Body of pancreas (tissue), 4 donors: ENCODE measurements around the gene IMMP1L.

ENCODE experiments used
- POLR2A ChIP-seq, 3 donors: fragments of 450-650 bp; IDR thresholded peaks; one replicate each; pipeline ENCODE4 v1.6.1; 2016; ENCODE audit warnings: antibody characterized with exemption in 3 of 3, mild to moderate bottlenecking in 2 of 3
- TF ChIP-seq, protein P1 (sequence below), 7 experiments: fragments of 450-650 bp in 4 of 7; fragments of 200-600 bp in 3 of 7; sonication (generic) in 3 of 7; IDR thresholded peaks; one replicate each; pipeline ENCODE4 v1.5.1; 2016 to 2019; ENCODE audit warnings: antibody characterized with exemption in 7 of 7

- TF ChIP-seq, protein P1, sequence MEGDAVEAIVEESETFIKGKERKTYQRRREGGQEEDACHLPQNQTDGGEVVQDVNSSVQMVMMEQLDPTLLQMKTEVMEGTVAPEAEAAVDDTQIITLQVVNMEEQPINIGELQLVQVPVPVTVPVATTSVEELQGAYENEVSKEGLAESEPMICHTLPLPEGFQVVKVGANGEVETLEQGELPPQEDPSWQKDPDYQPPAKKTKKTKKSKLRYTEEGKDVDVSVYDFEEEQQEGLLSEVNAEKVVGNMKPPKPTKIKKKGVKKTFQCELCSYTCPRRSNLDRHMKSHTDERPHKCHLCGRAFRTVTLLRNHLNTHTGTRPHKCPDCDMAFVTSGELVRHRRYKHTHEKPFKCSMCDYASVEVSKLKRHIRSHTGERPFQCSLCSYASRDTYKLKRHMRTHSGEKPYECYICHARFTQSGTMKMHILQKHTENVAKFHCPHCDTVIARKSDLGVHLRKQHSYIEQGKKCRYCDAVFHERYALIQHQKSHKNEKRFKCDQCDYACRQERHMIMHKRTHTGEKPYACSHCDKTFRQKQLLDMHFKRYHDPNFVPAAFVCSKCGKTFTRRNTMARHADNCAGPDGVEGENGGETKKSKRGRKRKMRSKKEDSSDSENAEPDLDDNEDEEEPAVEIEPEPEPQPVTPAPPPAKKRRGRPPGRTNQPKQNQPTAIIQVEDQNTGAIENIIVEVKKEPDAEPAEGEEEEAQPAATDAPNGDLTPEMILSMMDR (IDR thresholded peaks at IDR 0.05), result no peak
- no peak for TF ChIP-seq POLR2A (IDR thresholded peaks at IDR 0.05)
Measured at GRCh38 chr11:31424652-31425051, 84.8 kb downstream of the IMMP1L start.
